ENCODE data around the gene SART1.
A peak's percentile ranks its signal among the peaks of the same experiment; 100 is the strongest.

SART1 gene

GRCh38 chr11:65960824-65961266 lies 689 bp upstream of the SART1 start:
- H3K4me3 ChIP-seq (ENCODE audit: control insufficient read depth, low read depth, low read length): peak overlapping the region; percentile 88
- TF ChIP-seq CTCF (conservative IDR thresholded peaks at IDR 0.05; ENCODE audit: control insufficient read depth, insufficient read depth, low read depth, low read length): no peak
- no peak for DNase-seq (ENCODE audit: low read depth)

GRCh38 chr11:65962141-65962564 lies 619 bp downstream of the SART1 start:
- H3K4me3 ChIP-seq (ENCODE audit: control insufficient read depth, low read depth, low read length): peak overlapping the region; percentile 88
- DNase-seq (ENCODE audit: low read depth): no peak
- TF ChIP-seq CTCF (conservative IDR thresholded peaks at IDR 0.05; ENCODE audit: control insufficient read depth, insufficient read depth, low read depth, low read length): no peak

- no peak overlapping the region for H3K4me3 ChIP-seq (ENCODE audit: control insufficient read depth, low read depth, low read length)
- DNase-seq (ENCODE audit: low read depth): no peak
- TF ChIP-seq CTCF (conservative IDR thresholded peaks at IDR 0.05; ENCODE audit: control insufficient read depth, insufficient read depth, low read depth, low read length): no peak
Measured at GRCh38 chr11:65964906-65965305, 3.4 kb downstream of the SART1 start.

- no peak for DNase-seq (ENCODE audit: low read depth)
- no peak for TF ChIP-seq CTCF (conservative IDR thresholded peaks at IDR 0.05; ENCODE audit: control insufficient read depth, insufficient read depth, low read depth, low read length)
- H3K4me3 ChIP-seq (ENCODE audit: control insufficient read depth, low read depth, low read length): no peak overlapping the region
Measured at GRCh38 chr11:65965986-65966762, 4.6 kb downstream of the SART1 start.

GRCh38 chr11:65967329-65967934 lies 5.9 kb downstream of the SART1 start:
- TF ChIP-seq CTCF (conservative IDR thresholded peaks at IDR 0.05; ENCODE audit: control insufficient read depth, insufficient read depth, low read depth, low read length): no peak
- no peak for DNase-seq (ENCODE audit: low read depth)
- H3K4me3 ChIP-seq (ENCODE audit: control insufficient read depth, low read depth, low read length): no peak overlapping the region

- TF ChIP-seq CTCF (conservative IDR thresholded peaks at IDR 0.05; ENCODE audit: control insufficient read depth, insufficient read depth, low read depth, low read length): no peak
- no peak overlapping the region for H3K4me3 ChIP-seq (ENCODE audit: control insufficient read depth, low read depth, low read length)
- peak; percentile 28 for DNase-seq (ENCODE audit: low read depth)
Measured at GRCh38 chr11:65968600-65969482, 7.3 kb downstream of the SART1 start.
